Dendritic cell treated with granulocyte-macrophage colony-stimulating factor and Interleukin-4, amounts not matched to agents 40 ng/mL and 50 ng/mL, for 4 days (primary cell): ENCODE results near the gene RXRG.
"Not testable (repeated sequence)": the region's sequence is repeated elsewhere in the genome, so short reads cannot be mapped to it uniquely, and the experiment has no call there.

Experiments
- H3K27ac Mint-ChIP-seq: one replicate; pipeline ENCODE4 v1.8.0; 2022; ENCODE audit warnings: mild to moderate bottlenecking, mixed read lengths
- H3K27me3 Mint-ChIP-seq: one replicate; pipeline ENCODE4 v1.8.0; 2022; ENCODE audit warnings: mild to moderate bottlenecking, mixed read lengths
- H3K36me3 Mint-ChIP-seq: one replicate; pipeline ENCODE4 v1.8.0; 2022; ENCODE audit warnings: low read depth, mixed read lengths
- H3K4me1 Mint-ChIP-seq: one replicate; pipeline ENCODE4 v1.8.0; 2022; ENCODE audit warnings: low read depth, mixed read lengths
- H3K4me3 Mint-ChIP-seq: one replicate; pipeline ENCODE4 v1.8.0; 2022; ENCODE audit warnings: mild to moderate bottlenecking, moderate library complexity, mixed read lengths
- H3K9me3 Mint-ChIP-seq: one replicate; pipeline ENCODE4 v1.8.0; 2022; ENCODE audit warnings: mixed read lengths
- intact Hi-C: fragments of 100-400 bp; cut with micrococcal nuclease; formaldehyde crosslinking; loops from one replicate; pipeline ENCODE4 v1.15.0; 2022

Gene RXRG

DNA sequence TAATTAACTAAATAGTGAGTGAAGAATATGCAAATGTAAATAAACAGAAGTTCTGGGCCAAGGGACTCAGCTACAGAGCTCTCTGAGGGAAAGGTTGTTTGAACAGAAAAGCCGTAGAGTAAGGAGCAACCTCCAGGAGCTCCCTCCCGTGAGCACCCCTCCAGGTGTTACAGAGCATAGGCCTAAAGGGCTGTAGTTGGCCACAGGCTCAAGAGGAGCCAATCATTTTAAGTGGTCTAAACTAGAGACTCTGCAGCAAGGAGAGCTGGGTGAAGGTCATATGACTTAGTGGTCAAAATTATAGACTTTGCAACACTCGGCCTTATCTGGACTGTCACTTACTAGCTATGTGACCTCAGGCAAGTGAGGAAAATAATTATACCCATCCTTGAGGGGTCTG, 19.1 kb upstream of the RXRG start:
- Mint-ChIP-seq H3K27ac (no peak overlapping the region), H3K36me3 (no peaks in the 10 kb centered on the region), H3K4me3 (no peak overlapping the region), H3K9me3 (no peaks in the 10 kb centered on the region), H3K4me1 (no peaks in the 10 kb centered on the region), H3K27me3 (peaks cover 20% of the 10 kb centered on the region)
- intact Hi-C loops: no loop called here

DNA sequence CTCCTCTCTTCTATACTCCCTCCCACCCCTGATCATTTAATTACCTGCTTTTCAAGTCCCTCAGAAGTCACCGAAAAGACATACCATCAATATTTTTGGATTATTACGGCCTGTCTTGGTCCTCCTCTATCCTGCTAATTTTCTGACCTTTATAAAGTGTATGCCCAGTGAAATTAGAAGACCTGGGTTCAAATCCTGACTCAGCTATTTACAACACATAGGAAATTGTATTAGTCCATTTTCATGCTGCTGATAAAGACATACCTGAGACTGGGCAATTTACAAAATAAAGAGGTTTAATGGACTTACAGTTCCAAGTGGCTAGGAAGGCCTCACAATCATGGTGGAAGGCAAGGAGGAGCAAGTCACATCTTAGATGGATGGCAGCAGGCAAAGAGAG, 14.8 kb upstream of the RXRG start:
- H3K4me3 Mint-ChIP-seq, H3K9me3 Mint-ChIP-seq, H3K4me1 Mint-ChIP-seq, intact Hi-C loops, H3K36me3 Mint-ChIP-seq, H3K27ac Mint-ChIP-seq, H3K27me3 Mint-ChIP-seq: not testable (repeated sequence)

DNA sequence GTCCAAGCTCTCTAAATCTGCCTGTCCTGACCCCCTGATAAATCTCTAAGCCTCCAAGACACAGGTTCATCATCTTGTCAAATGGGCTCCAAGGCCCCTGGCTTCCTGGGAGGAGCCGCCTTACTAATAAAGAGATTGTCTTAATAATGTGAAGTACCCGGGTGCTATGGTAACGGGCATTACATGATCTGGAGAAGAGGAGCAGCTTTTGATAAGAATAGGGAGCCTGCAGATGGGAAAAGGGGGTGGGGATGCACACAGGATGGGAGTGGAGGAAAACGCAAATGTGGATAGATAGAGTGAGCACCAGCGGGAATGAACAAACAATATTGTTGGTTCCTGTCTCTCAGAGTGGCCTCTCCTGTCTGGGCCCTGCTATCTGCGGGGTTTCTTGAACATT, 11.9 kb upstream of the RXRG start:
- Mint-ChIP-seq H3K4me3 (no peak overlapping the region), H3K9me3 (no peaks in the 10 kb centered on the region), H3K27ac (no peak overlapping the region)

DNA sequence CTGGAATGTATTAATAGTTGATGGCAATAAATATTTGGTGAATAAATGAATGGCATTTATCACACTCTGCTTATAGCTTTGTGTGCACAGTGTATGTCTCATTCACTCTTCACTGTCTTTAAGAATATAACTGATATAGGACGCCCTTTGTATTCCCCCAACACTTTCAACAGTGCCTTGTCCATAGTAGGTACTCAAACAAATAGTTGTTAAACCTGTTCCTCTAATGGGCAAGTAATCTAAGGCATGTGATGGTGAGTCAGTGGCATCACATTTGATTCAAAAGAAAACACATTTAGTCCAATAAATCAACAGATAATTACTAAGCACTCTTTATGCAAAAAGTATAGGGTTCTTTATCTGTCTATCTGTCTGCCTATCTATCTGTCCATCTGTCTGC, 11.2 kb upstream of the RXRG start:
- H3K36me3 Mint-ChIP-seq: no peaks in the 10 kb centered on the region
- intact Hi-C loops: no loop called here
- no peak overlapping the region for H3K4me3 Mint-ChIP-seq
- no peak overlapping the region for H3K27ac Mint-ChIP-seq
- H3K27me3 Mint-ChIP-seq: peaks cover 7% of the 10 kb centered on the region
- H3K9me3 Mint-ChIP-seq: no peaks in the 10 kb centered on the region
- H3K4me1 Mint-ChIP-seq: no peaks in the 10 kb centered on the region

More for the DNA sequence above, 11.9 kb upstream of the RXRG start:
- Mint-ChIP-seq H3K27me3 (peaks cover 7% of the 10 kb centered on the region), H3K4me1 (no peaks in the 10 kb centered on the region), H3K36me3 (no peaks in the 10 kb centered on the region)
- intact Hi-C loops: no loop called here

DNA sequence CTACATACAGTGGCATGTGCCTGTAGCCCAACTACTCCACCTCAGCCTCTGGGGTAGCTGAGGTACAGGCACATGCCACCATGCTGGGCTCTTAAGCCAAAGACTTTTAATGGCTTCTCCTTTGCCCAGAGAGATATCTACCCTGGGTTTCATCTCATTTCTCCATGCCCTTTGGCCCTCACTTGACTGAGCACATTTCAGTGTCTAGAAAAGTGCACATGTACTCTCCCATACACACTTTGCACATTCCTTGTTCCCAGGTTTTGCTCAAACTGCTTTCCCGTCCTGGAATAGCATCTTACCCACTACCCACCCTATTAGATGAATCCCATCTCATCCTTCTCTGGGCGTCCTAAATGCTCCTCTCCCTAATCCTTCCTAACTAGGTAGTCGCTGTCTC, 10.2 kb upstream of the RXRG start:
- no peaks in the 10 kb centered on the region for H3K9me3 Mint-ChIP-seq
- H3K4me1 Mint-ChIP-seq: no peaks in the 10 kb centered on the region
- intact Hi-C loops: no loop called here
- no peak overlapping the region for H3K4me3 Mint-ChIP-seq
- peaks cover 12% of the 10 kb centered on the region for H3K27me3 Mint-ChIP-seq
- H3K36me3 Mint-ChIP-seq: no peaks in the 10 kb centered on the region
- H3K27ac Mint-ChIP-seq: no peak overlapping the region

DNA sequence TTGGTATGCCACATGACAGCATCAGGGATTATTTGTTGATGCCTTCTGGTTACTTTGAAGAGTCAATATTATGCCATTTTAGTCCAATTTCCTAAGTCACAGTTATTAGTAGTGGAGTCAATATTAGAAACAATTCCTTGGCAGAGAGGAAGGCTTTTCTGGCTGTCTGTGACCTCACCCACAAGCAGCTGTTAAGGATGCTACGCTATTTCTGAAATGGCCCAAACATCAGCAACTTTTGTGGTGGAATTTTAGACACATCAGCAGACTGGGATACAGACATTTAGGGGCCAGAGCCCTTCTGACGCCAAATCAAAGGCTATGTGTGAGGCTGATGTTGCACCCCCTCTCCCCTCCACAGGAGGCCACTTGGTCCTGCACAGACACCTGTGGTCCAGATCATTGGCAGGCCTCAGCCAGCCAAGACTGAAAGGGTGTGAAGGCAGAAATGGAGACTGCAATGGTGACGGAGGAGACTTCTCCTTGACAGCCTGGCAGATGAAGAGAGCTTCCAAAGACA, 9.2 kb upstream of the RXRG start:
- Mint-ChIP-seq H3K9me3 (no peaks in the 10 kb centered on the region), H3K4me3 (no peak overlapping the region), H3K36me3 (no peaks in the 10 kb centered on the region), H3K4me1 (no peaks in the 10 kb centered on the region), H3K27ac (no peak overlapping the region), H3K27me3 (peaks cover 12% of the 10 kb centered on the region)
- intact Hi-C loops: no loop called here

DNA sequence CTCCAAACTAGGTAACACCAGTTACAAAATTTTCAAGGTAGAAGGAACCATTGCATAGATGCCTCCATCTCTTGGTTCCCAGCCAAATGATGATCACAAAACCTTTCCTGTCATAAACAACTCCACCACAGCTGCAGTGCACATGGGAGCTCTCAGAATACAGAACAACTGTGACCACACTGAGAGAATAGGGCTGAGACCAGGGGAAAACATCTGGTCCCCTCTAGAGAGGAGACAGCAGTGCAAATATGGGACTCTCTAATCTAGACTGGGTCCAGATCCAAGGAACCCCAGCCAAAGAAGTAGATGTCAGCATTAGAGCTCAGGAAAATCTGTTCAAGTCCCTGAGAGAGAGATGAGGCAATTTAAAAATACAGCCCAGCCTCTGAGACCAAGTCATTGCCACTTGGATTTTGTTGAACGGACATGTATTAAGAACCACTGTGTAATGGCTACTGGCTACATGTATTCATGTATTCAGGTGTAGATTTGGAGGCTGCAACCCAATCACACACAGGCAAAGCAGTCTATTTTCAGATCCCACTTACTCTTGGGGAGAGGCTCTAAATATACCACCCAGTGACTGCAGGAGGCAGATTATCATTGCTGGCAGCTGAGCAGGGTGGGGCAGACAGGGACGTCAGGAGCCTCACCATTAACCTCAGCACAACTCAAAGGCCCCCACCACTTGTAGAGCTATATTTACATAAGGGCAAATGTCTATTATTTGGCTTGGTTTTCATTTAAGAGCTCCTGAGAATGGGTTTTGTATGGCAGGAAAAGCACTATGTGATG, 7.6 kb upstream of the RXRG start:
- Mint-ChIP-seq H3K36me3 (no peaks in the 10 kb centered on the region), H3K27ac (no peak overlapping the region), H3K4me3 (no peak overlapping the region), H3K9me3 (no peaks in the 10 kb centered on the region), H3K27me3 (peaks cover 22% of the 10 kb centered on the region), H3K4me1 (no peaks in the 10 kb centered on the region)
- intact Hi-C loops: no loop called here

DNA sequence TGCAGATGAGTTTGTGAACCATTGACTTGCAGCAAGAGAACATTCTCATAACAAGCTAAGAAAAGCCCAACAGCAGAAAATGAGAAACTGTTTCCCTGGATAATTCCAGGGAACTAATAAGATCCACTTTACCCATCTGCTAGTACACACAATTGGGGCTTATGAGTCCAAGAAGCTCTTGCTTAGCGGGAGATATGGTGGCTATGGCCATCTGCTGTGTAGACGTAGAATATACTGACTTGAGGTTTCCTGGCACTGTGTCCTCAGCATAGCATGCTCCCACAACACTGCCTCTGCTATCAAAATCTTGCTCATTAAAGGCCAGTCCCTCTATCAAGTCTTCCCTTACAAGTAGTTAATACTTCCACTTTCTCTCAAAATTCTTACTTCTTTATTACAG, 6.8 kb upstream of the RXRG start:
- intact Hi-C loops: no loop called here
- Mint-ChIP-seq H3K4me3 (no peak overlapping the region), H3K36me3 (no peaks in the 10 kb centered on the region), H3K27ac (no peak overlapping the region), H3K9me3 (no peaks in the 10 kb centered on the region), H3K4me1 (no peaks in the 10 kb centered on the region), H3K27me3 (peaks cover 29% of the 10 kb centered on the region)

DNA sequence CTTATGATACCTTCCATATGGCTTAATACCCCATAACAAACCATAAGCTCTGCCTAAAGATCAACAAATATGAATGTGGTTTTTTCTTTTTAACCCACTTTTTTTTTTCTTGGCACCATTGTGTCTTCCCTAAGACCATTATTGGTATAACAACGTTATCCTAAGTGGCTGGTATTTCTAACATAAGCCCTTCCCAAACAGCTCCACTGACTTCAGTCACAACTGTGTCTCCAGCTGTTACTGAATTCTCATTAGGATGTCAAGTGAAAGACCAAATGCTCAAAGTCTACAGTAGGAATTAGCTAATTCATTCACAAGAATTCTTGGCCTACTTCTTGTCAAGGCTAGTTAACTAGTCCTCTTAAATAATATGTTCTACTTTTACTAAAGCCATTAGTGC, 4.2 kb upstream of the RXRG start:
- no peak overlapping the region for H3K4me3 Mint-ChIP-seq
- H3K36me3 Mint-ChIP-seq: no peaks in the 10 kb centered on the region
- H3K4me1 Mint-ChIP-seq: no peaks in the 10 kb centered on the region
- intact Hi-C loops: no loop called here
- H3K9me3 Mint-ChIP-seq: no peaks in the 10 kb centered on the region
- no peak overlapping the region for H3K27ac Mint-ChIP-seq
- H3K27me3 Mint-ChIP-seq: peaks cover 23% of the 10 kb centered on the region

DNA sequence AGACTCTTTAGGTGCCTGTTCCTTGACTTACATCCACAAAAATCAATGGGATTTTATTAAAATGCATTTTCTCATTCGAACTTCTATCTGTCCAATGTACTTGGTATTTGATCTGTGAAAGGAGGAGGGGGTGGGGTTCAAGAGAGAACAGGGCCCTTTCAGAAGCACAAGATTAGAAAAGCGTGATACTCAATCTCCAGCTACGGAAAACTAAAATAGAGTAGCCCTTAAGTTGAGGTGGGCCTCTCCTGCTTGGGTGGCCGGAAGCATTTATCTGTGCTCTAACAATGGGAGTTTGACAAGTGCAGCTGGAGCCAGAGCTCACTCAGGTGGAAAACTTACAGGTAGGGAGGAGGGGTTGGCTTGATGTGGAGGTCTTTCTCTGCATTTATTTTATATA, 462 bp upstream of the RXRG start:
- no peak overlapping the region for H3K27ac Mint-ChIP-seq
- peaks cover 40% of the 10 kb centered on the region for H3K27me3 Mint-ChIP-seq
- no peaks in the 10 kb centered on the region for H3K9me3 Mint-ChIP-seq
- intact Hi-C loops: no loop called here
- no peaks in the 10 kb centered on the region for H3K4me1 Mint-ChIP-seq
- H3K36me3 Mint-ChIP-seq: no peaks in the 10 kb centered on the region
- H3K4me3 Mint-ChIP-seq: no peak overlapping the region

DNA sequence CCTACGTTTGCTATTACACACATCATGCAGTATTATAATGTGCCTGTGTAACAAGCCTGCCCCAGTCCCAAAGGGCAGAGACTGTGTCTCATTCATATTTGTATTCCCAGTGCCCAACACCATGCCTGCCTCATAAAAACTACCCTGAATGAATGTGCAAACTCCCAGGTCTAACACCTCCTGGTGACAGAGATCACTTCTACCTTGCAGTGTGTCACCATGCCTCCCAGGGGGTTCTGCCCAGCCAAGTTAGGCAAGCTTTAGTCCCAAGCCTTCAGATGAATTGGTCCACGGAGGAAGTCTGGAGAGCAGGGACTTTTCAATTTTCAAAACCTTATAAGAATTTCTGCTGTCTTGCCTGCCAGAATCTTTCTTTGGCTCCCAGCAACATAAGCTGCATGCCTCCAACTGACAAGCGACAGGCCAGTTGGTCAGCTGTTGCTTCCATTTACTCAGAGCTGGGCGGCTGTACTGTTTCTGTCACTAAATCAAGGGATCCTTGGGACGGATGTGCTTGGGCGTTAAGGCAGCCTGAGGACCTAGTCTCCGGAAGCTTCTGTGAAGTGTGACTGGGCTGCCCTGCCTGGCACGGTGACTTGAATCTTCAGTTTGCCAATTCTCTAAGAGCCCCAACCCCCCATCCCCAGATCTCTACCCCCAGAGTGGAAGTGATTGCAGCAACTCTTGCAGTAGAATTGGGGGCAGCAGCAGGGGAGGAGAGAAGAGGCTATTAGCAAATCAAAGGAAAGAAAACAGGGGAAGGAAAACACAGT, 1.2 kb downstream of the RXRG start:
- H3K9me3 Mint-ChIP-seq: no peaks in the 10 kb centered on the region
- H3K4me3 Mint-ChIP-seq: no peak overlapping the region
- H3K27me3 Mint-ChIP-seq: peaks cover 45% of the 10 kb centered on the region
- no peaks in the 10 kb centered on the region for H3K36me3 Mint-ChIP-seq
- no peaks in the 10 kb centered on the region for H3K4me1 Mint-ChIP-seq
- no peak overlapping the region for H3K27ac Mint-ChIP-seq
- intact Hi-C loops: no loop called here

DNA sequence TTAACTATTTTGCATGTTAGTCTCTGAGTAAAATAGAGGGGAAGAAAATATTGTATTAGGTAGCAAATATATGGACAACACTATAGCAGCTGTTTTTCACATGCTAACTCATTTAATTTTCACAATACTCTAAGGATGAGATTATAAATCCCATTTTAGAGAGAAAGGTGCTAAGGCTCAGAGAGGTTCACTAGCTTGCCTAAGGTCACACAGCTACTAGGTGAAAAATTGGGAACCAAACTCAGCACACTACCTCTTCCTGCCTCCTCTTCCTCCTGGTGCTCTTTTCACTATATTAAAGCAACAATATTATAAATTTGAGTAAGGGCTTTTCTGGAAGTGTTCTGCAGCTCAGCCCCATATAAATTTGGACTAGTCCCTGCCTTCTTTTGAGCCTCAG, 2.3 kb downstream of the RXRG start:
- Mint-ChIP-seq H3K27me3 (peaks cover 35% of the 10 kb centered on the region), H3K4me1 (no peaks in the 10 kb centered on the region), H3K4me3 (no peak overlapping the region), H3K36me3 (no peaks in the 10 kb centered on the region), H3K27ac (no peak overlapping the region), H3K9me3 (no peaks in the 10 kb centered on the region)
- intact Hi-C loops: no loop called here

DNA sequence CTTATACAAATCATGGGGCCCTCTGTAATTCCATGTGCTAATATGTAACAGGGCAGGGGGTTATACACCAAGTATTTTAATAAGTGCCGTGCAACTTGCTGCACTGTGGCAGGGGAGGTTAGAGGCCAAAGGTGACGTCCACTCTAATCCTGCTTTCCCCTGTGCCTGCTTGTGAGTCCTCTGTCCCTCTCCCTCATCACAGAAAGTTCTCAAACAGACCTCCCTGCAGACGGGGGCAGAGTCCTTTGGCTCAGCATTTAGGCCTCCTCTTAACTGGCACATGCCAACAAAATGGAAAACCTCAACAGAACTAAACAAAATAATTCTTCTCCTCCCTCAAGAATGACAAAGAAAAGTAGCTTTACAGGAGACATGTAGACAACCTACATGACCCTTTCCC, 2.9 kb downstream of the RXRG start:
- no peak overlapping the region for H3K4me3 Mint-ChIP-seq
- intact Hi-C loops: no loop called here
- H3K4me1 Mint-ChIP-seq: no peaks in the 10 kb centered on the region
- H3K27ac Mint-ChIP-seq: no peak overlapping the region
- no peaks in the 10 kb centered on the region for H3K36me3 Mint-ChIP-seq
- H3K27me3 Mint-ChIP-seq: peaks cover 30% of the 10 kb centered on the region
- no peaks in the 10 kb centered on the region for H3K9me3 Mint-ChIP-seq

DNA sequence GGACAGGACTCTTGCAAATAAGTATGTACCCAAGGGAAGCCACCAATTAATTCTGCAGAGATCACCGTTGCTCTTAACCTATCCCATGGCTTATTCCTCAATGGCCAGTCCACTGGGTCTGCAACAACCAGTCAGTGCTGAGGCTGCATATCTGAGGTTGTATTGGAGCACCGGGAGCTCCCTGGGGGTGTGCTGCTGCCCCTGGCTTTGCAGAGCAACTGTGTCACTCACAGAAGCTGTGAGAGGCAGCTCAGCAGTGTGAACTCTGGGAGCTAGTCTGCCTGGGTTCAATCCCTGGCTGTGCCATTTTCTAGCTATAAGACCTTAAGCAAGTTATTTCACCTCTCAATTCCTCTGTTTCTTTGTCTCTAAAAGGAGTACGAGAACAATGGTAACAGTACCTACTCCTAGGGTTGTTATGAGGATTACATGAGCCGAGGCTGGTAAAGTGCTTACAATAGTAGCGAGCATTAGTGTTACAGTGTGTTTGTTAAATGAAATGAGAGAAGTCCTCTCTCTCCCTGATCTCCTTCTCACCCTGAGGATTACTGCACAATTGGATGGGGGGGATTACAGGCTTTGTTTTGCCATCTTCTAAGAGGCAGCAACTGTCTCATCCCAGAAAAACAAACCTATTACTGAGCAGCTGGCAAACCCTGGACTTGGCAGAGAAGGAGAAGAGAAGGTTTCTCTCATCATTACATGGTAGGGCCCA, 3.6 kb downstream of the RXRG start:
- intact Hi-C loops: no loop called here
- Mint-ChIP-seq H3K36me3 (no peaks in the 10 kb centered on the region), H3K27me3 (peaks cover 27% of the 10 kb centered on the region), H3K9me3 (no peaks in the 10 kb centered on the region), H3K4me3 (no peak overlapping the region), H3K4me1 (no peaks in the 10 kb centered on the region), H3K27ac (no peak overlapping the region)
